Endothelial cell of umbilical vein (primary cell): ENCODE data around the gene ZNF679.

Source experiments
- EZH2 ChIP-seq: IDR thresholded peaks from 2 replicates; pipeline ENCODE4 v1.6.1; 2012; ENCODE audit warnings: borderline replicate concordance, low read depth, mild to moderate bottlenecking, moderate library complexity, low read length, inconsistent platforms; ENCODE audit not compliant: severe bottlenecking
- JUN ChIP-seq: IDR thresholded peaks from 2 replicates; pipeline ENCODE4 v1.6.1; 2011; ENCODE audit warnings: borderline replicate concordance, low read depth; ENCODE audit not compliant: insufficient read length, insufficient read depth
- TF ChIP-seq, protein P1 (sequence below), 2 donors: IDR thresholded peaks; 1 replicate in 1 of 2; 2 replicates in 1 of 2; pipeline ENCODE4 v1.5.1; 2011; ENCODE audit warnings: low read length in 2 of 2, mild to moderate bottlenecking in 2 of 2, moderate library complexity in 2 of 2, control low read depth in 1 of 2, inconsistent platforms in 1 of 2, low read depth in 1 of 2; ENCODE audit not compliant: insufficient read depth in 1 of 2; ENCODE audit errors: extremely low read depth in 1 of 2

DNA sequence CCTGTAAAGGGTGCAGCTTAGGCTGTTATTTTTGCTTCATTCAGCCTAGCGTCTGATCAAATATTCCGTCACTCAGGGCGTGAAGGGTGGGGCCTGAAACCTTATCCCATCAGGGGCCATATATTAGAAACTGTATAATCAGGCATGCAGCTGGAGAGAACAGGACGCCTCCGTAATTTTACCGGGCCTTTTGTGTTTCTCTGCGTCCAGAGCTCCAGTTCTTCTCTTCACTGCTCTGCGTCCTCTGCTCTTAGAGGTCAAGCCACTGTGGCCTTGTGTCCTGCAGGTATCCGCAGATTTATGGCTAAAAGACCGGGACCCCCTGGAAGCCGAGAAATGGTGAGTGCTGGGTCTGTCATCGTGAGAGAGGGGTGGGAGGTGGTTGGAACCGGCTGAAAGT lies 21.4 kb upstream of the ZNF679 start, which contains the start of gene ZNF735:
- TF ChIP-seq, protein P1, sequence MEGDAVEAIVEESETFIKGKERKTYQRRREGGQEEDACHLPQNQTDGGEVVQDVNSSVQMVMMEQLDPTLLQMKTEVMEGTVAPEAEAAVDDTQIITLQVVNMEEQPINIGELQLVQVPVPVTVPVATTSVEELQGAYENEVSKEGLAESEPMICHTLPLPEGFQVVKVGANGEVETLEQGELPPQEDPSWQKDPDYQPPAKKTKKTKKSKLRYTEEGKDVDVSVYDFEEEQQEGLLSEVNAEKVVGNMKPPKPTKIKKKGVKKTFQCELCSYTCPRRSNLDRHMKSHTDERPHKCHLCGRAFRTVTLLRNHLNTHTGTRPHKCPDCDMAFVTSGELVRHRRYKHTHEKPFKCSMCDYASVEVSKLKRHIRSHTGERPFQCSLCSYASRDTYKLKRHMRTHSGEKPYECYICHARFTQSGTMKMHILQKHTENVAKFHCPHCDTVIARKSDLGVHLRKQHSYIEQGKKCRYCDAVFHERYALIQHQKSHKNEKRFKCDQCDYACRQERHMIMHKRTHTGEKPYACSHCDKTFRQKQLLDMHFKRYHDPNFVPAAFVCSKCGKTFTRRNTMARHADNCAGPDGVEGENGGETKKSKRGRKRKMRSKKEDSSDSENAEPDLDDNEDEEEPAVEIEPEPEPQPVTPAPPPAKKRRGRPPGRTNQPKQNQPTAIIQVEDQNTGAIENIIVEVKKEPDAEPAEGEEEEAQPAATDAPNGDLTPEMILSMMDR (IDR thresholded peaks at IDR 0.05; ENCODE audit: extremely low read depth in 1 of 2, insufficient read depth in 1 of 2, low read depth in 1 of 2, low read length in 2 of 2), result no peak
- TF ChIP-seq JUN (no peak), EZH2 (no peak)
